ENCODE measurements around the gene TAF8.

DNA sequence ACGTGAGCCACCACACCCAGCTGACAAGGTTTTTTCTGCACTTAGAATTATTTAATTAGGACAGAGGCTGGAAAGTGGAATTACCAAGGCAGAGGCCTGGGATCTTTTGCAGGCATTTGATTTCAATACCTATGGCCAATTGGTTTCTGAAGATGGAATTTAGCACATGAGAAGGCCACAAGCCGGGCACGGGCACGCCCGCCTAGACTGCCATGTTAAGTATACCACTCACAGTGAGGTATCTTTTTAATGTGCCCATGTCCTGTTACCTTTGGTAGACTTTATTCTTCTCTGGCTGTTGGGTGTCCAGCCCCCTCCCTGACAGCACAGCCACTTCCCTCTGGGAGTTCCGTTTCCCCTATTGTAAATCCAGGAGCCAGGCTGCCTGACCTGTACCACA, 18.0 kb upstream of the TAF8 start:
- TF ChIP-seq POLR2A (IDR thresholded peaks at IDR 0.05): no peak
- TF ChIP-seq, protein P1, sequence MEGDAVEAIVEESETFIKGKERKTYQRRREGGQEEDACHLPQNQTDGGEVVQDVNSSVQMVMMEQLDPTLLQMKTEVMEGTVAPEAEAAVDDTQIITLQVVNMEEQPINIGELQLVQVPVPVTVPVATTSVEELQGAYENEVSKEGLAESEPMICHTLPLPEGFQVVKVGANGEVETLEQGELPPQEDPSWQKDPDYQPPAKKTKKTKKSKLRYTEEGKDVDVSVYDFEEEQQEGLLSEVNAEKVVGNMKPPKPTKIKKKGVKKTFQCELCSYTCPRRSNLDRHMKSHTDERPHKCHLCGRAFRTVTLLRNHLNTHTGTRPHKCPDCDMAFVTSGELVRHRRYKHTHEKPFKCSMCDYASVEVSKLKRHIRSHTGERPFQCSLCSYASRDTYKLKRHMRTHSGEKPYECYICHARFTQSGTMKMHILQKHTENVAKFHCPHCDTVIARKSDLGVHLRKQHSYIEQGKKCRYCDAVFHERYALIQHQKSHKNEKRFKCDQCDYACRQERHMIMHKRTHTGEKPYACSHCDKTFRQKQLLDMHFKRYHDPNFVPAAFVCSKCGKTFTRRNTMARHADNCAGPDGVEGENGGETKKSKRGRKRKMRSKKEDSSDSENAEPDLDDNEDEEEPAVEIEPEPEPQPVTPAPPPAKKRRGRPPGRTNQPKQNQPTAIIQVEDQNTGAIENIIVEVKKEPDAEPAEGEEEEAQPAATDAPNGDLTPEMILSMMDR (IDR thresholded peaks at IDR 0.05): no peak
- TF ChIP-seq POLR2AphosphoS5 (IDR thresholded peaks at IDR 0.05): no peak
- no peak for TF ChIP-seq EP300 (IDR thresholded peaks at IDR 0.05)

Measured in stomach (tissue), 4 donors.